ENCODE data around the gene HSPA4L. TPM values are rescaled to one million over a fixed set of nuclear protein-coding genes. Genes with fewer than 3 reads are reported as not detected.

Gene HSPA4L
- total RNA-seq, 3 donors from 2014 or later = 2.7 to 14.5 (median 7.2) TPM

- DNase-seq (ENCODE audit: low spot score in 2 of 2) = no peak
- no peak for TF ChIP-seq POLR2AphosphoS5 (IDR thresholded peaks at IDR 0.05)
- TF ChIP-seq POLR2A (IDR thresholded peaks at IDR 0.05) = no peak
- TF ChIP-seq CTCF (IDR thresholded peaks at IDR 0.05) = no peak
- Histone ChIP-seq H3K27me3 (no peaks in the 10 kb centered on the region), H3K4me3 (no peak overlapping the region), H3K4me1 (no peaks in the 10 kb centered on the region), H3K9me3 (no peaks in the 10 kb centered on the region), H3K36me3 (no peaks in the 10 kb centered on the region), H3K27ac (no peak overlapping the region)
- intact Hi-C loops (cut with DNase I; ENCODE audit: low total_unique reads) = no loop called here
Observed at GRCh38 chr4:127809173-127809800, 27.2 kb downstream of the HSPA4L start.

- no peaks in the 10 kb centered on the region for H3K4me1 ChIP-seq
- no peaks in the 10 kb centered on the region for H3K27me3 ChIP-seq
- intact Hi-C loops (cut with DNase I; ENCODE audit: low total_unique reads) = no loop called here
- H3K9me3 ChIP-seq = no peaks in the 10 kb centered on the region
- H3K4me3 ChIP-seq = no peak overlapping the region
- no peak for DNase-seq (ENCODE audit: low spot score in 2 of 2)
- H3K36me3 ChIP-seq = no peaks in the 10 kb centered on the region
- H3K27ac ChIP-seq = no peak overlapping the region
- no peak for TF ChIP-seq CTCF (IDR thresholded peaks at IDR 0.05)
Observed at GRCh38 chr4:127810551-127810950, 28.4 kb downstream of the HSPA4L start.

GRCh38 chr4:127822430-127822829, 40.3 kb downstream of the HSPA4L start:
- no peaks in the 10 kb centered on the region for H3K9me3 ChIP-seq
- peaks cover 6% of the 10 kb centered on the region for H3K36me3 ChIP-seq
- no peaks in the 10 kb centered on the region for H3K27me3 ChIP-seq
- TF ChIP-seq POLR2AphosphoS5 (IDR thresholded peaks at IDR 0.05) = no peak
- no peak for TF ChIP-seq POLR2A (IDR thresholded peaks at IDR 0.05)
- no peak for TF ChIP-seq CTCF (IDR thresholded peaks at IDR 0.05)
- intact Hi-C loops (cut with DNase I; ENCODE audit: low total_unique reads) = no loop called here
- no peaks in the 10 kb centered on the region for H3K4me1 ChIP-seq
- no peak overlapping the region for H3K4me3 ChIP-seq
- no peak overlapping the region for H3K27ac ChIP-seq
- DNase-seq (ENCODE audit: low spot score in 2 of 2) = no peak

GRCh38 chr4:127828121-127828520, 46.0 kb downstream of the HSPA4L start:
- H3K27me3 ChIP-seq = no peaks in the 10 kb centered on the region
- H3K4me3 ChIP-seq = no peak overlapping the region
- H3K27ac ChIP-seq = no peak overlapping the region

GRCh38 chr4:127829014-127829413, 46.9 kb downstream of the HSPA4L start:
- Histone ChIP-seq H3K27ac (no peak overlapping the region), H3K4me1 (no peaks in the 10 kb centered on the region), H3K36me3 (peaks cover 11% of the 10 kb centered on the region), H3K4me3 (no peak overlapping the region), H3K9me3 (no peaks in the 10 kb centered on the region), H3K27me3 (no peaks in the 10 kb centered on the region)
- TF ChIP-seq POLR2A (IDR thresholded peaks at IDR 0.05) (no peak), CTCF (IDR thresholded peaks at IDR 0.05) (no peak), POLR2AphosphoS5 (IDR thresholded peaks at IDR 0.05) (no peak)
- DNase-seq (ENCODE audit: low spot score in 2 of 2) = no peak
- intact Hi-C loops (cut with DNase I; ENCODE audit: low total_unique reads) = no loop called here

More at GRCh38 chr4:127828121-127828520, 46.0 kb downstream of the HSPA4L start:
- Histone ChIP-seq H3K4me1 (no peaks in the 10 kb centered on the region), H3K9me3 (no peaks in the 10 kb centered on the region), H3K36me3 (peaks cover 11% of the 10 kb centered on the region)
- no peak for DNase-seq (ENCODE audit: low spot score in 2 of 2)
- TF ChIP-seq CTCF (IDR thresholded peaks at IDR 0.05) (no peak), POLR2A (IDR thresholded peaks at IDR 0.05) (no peak), POLR2AphosphoS5 (IDR thresholded peaks at IDR 0.05) (no peak)
- intact Hi-C loops (cut with DNase I; ENCODE audit: low total_unique reads) = no loop called here
